Endothelial cell of umbilical vein (primary cell): ENCODE results near the gene SPEN.

ENCODE experiments used
- CTCF ChIP-seq, 2 donors: IDR thresholded peaks; 1 replicate in 1 of 2; 2 replicates in 1 of 2; pipeline ENCODE4 v1.5.1; 2011; ENCODE audit warnings: low read length in 2 of 2, mild to moderate bottlenecking in 2 of 2, moderate library complexity in 2 of 2, control low read depth in 1 of 2, inconsistent platforms in 1 of 2, low read depth in 1 of 2; ENCODE audit not compliant: insufficient read depth in 1 of 2; ENCODE audit errors: extremely low read depth in 1 of 2
- EZH2 ChIP-seq: IDR thresholded peaks from 2 replicates; pipeline ENCODE4 v1.6.1; 2012; ENCODE audit warnings: borderline replicate concordance, low read depth, mild to moderate bottlenecking, moderate library complexity, low read length, inconsistent platforms; ENCODE audit not compliant: severe bottlenecking

GRCh38 chr1:15835741-15836510, 11.6 kb upstream of the SPEN start:
- TF ChIP-seq CTCF (IDR thresholded peaks at IDR 0.05; ENCODE audit: extremely low read depth in 1 of 2, insufficient read depth in 1 of 2, low read depth in 1 of 2, low read length in 2 of 2) (no peak), EZH2 (no peak)
